Thyroid gland (tissue), 4 donors: ENCODE results near the gene SMARCC2. TPM values are rescaled to one million over a fixed set of nuclear protein-coding genes. Genes with fewer than 3 reads are reported as not detected.

Source experiments
- DNase-seq, 2 donors: peaks; one replicate each; pipeline ENCODE4 v3.0.0-alpha.2; 2019
- H3K27ac ChIP-seq, 3 donors: fragments of 200-600 bp; sonication (generic); 1 replicate in 2 of 3; 2 replicates in 1 of 3; pipeline ENCODE4 v1.5.1; 2016 to 2019; ENCODE audit warnings: mild to moderate bottlenecking in 1 of 3, moderate library complexity in 1 of 3
- H3K27me3 ChIP-seq: fragments of 200-600 bp; sonication (generic); one replicate; pipeline ENCODE4 v1.5.1; 2019
- H3K36me3 ChIP-seq, 2 donors: fragments of 200-600 bp; sonication (generic); one replicate each; pipeline ENCODE4 v1.5.1; 2016 to 2019
- H3K4me1 ChIP-seq, 2 donors: fragments of 200-600 bp; sonication (generic); one replicate each; pipeline ENCODE4 v1.5.1; 2017 to 2019
- H3K4me3 ChIP-seq, 3 donors: fragments of 200-600 bp; sonication (generic); replicated peaks in 1 of 3; 1 replicate in 2 of 3; 2 replicates in 1 of 3; pipeline ENCODE4 v1.5.1; 2016; ENCODE audit warnings: mild to moderate bottlenecking in 1 of 3
- H3K9me3 ChIP-seq: fragments of 200-600 bp; sonication (generic); one replicate; pipeline ENCODE4 v1.5.1; 2017
- CTCF ChIP-seq, 6 experiments: fragments of 200-600 bp in 3 of 6; fragments of 450-650 bp in 3 of 6; sonication (generic) in 3 of 6; IDR thresholded peaks; one replicate each; pipeline ENCODE4 v1.5.1; 2016 to 2019; ENCODE audit warnings: antibody characterized with exemption in 6 of 6, mild to moderate bottlenecking in 2 of 6, inconsistent platforms in 1 of 6, moderate library complexity in 1 of 6
- POLR2A ChIP-seq, 2 donors: fragments of 450-650 bp; IDR thresholded peaks; one replicate each; pipeline ENCODE4 v1.6.1; 2017; ENCODE audit warnings: antibody characterized with exemption in 2 of 2, mild to moderate bottlenecking in 2 of 2, moderate library complexity in 1 of 2
- WGBS, 2 donors: methylation state at CpG; one replicate each; pipeline ENCODE4 v1.1.5; 2017; 5-methylcytosine and 5-hydroxymethylcytosine counted together
- intact Hi-C: fragments of 100-400 bp; cut with DNase I; formaldehyde crosslinking; loops from one replicate; pipeline ENCODE4 v1.15.1; 2023
- total RNA-seq, 4 donors: library from RNA; depleted of rRNA; stranded (reverse); fragments of >200 nt; gene quantifications; one replicate each; pipeline ENCODE4 v1.2.3, GENCODE V29; 2016

SMARCC2 gene
- total RNA-seq, 4 donors from 2014 or later, result 76.5 to 101 (median 83.0) TPM

GRCh38 chr12:56172839-56173238 lies 16.4 kb downstream of the SMARCC2 start:
- Histone ChIP-seq H3K4me3 (no peak overlapping the region), H3K36me3 (peaks cover 79 to 85% of the 10 kb centered on the region in 2 donors), H3K27me3 (no peaks in the 10 kb centered on the region), H3K4me1 (no peaks in the 10 kb centered on the region), H3K27ac (no peak overlapping the region), H3K9me3 (no peaks in the 10 kb centered on the region)
- intact Hi-C loops, result no loop called here
- WGBS, 2 donors, result 80 to 84% methylated on average over 7 of the region's 7 CpGs
- TF ChIP-seq CTCF (IDR thresholded peaks at IDR 0.05), result no peak
- no peak for TF ChIP-seq POLR2A (IDR thresholded peaks at IDR 0.05)
- DNase-seq, result no peak

GRCh38 chr12:56169229-56169759 lies 20.0 kb downstream of the SMARCC2 start:
- TF ChIP-seq CTCF (IDR thresholded peaks at IDR 0.05) (no peak), POLR2A (IDR thresholded peaks at IDR 0.05) (no peak)
- Histone ChIP-seq H3K27ac (no peak overlapping the region), H3K27me3 (no peaks in the 10 kb centered on the region), H3K36me3 (peaks cover 92 to 93% of the 10 kb centered on the region in 2 donors), H3K9me3 (no peaks in the 10 kb centered on the region), H3K4me1 (no peaks in the 10 kb centered on the region), H3K4me3 (no peak overlapping the region)
- WGBS, 2 donors, result 88 to 93% methylated on average over 11 of the region's 11 CpGs
- DNase-seq, result no peak
- intact Hi-C loops, result no loop called here

GRCh38 chr12:56165369-56165768 lies 23.9 kb downstream of the SMARCC2 start:
- Histone ChIP-seq H3K9me3 (no peaks in the 10 kb centered on the region), H3K27me3 (no peaks in the 10 kb centered on the region), H3K4me3 (no peak overlapping the region), H3K27ac (no peak overlapping the region), H3K36me3 (peaks cover 92 to 96% of the 10 kb centered on the region in 2 donors), H3K4me1 (peaks cover 7 to 12% of the 10 kb centered on the region in 2 donors)
- DNase-seq, result no peak
- no peak for TF ChIP-seq POLR2A (IDR thresholded peaks at IDR 0.05)
- no peak for TF ChIP-seq CTCF (IDR thresholded peaks at IDR 0.05)
- WGBS, 2 donors, result 80 to 86% methylated on average over 1 to 4 of the region's 4 CpGs
- intact Hi-C loops, result no loop called here

- intact Hi-C loops, result no loop called here
- Histone ChIP-seq H3K27me3 (no peaks in the 10 kb centered on the region), H3K27ac (no peak overlapping the region), H3K4me1 (peaks cover 18 to 22% of the 10 kb centered on the region in 2 donors), H3K9me3 (no peaks in the 10 kb centered on the region), H3K4me3 (no peak overlapping the region), H3K36me3 (peaks cover 91 to 95% of the 10 kb centered on the region in 2 donors)
- DNase-seq, result peak in 1 of 2 donors; percentile 36
- no peak for TF ChIP-seq POLR2A (IDR thresholded peaks at IDR 0.05)
- no peak for TF ChIP-seq CTCF (IDR thresholded peaks at IDR 0.05)
- 91 to 92% methylated on average over 17 of the region's 17 CpGs for WGBS, 2 donors
These were observed 24.9 kb downstream of the SMARCC2 start for GRCh38 chr12:56164345-56164729.

GRCh38 chr12:56163533-56164344 lies 25.5 kb downstream of the SMARCC2 start:
- H3K36me3 ChIP-seq, result peaks cover 85 to 89% of the 10 kb centered on the region in 2 donors

More at GRCh38 chr12:56163533-56164344, 25.5 kb downstream of the SMARCC2 start:
- DNase-seq, result no peak
- intact Hi-C loops, result no loop called here
- no peak for TF ChIP-seq POLR2A (IDR thresholded peaks at IDR 0.05)
- 84 to 86% methylated on average over 11 of the region's 11 CpGs for WGBS, 2 donors
- H3K27ac ChIP-seq, result no peak overlapping the region
- no peaks in the 10 kb centered on the region for H3K27me3 ChIP-seq
- H3K4me3 ChIP-seq, result no peak overlapping the region
- no peaks in the 10 kb centered on the region for H3K9me3 ChIP-seq
- peaks cover 19 to 22% of the 10 kb centered on the region in 2 donors for H3K4me1 ChIP-seq
